Measurements from ENCODE around the gene IFIT5.

The IFIT5 gene

DNA sequence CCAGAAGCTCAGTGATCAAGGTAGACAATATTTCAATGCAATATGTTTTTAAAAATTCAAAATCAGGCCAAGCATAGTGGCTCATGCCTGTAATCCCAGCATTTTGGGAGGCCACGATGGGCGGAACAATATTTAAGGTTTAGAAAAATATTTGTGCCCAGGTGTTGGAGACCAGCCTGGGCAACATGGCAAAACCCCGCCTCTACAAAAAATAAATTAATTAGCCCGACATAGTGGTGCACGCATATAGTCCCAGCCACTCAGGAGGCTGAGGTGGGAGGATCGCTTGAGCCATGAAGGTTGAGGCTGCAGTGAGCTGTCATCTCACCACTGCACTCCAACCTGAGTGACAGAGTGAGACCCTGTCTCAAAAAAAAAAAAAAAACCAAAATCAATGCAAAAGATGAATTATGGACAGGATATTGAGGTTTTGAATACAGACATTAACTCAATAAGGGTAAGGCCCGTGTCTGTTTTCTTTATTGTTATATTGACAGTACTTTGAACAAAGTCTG, 913 bp upstream of the IFIT5 start:
- no peak overlapping the region for H3K27ac ChIP-seq
- TF ChIP-seq, protein P1, sequence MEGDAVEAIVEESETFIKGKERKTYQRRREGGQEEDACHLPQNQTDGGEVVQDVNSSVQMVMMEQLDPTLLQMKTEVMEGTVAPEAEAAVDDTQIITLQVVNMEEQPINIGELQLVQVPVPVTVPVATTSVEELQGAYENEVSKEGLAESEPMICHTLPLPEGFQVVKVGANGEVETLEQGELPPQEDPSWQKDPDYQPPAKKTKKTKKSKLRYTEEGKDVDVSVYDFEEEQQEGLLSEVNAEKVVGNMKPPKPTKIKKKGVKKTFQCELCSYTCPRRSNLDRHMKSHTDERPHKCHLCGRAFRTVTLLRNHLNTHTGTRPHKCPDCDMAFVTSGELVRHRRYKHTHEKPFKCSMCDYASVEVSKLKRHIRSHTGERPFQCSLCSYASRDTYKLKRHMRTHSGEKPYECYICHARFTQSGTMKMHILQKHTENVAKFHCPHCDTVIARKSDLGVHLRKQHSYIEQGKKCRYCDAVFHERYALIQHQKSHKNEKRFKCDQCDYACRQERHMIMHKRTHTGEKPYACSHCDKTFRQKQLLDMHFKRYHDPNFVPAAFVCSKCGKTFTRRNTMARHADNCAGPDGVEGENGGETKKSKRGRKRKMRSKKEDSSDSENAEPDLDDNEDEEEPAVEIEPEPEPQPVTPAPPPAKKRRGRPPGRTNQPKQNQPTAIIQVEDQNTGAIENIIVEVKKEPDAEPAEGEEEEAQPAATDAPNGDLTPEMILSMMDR (conservative IDR thresholded peaks at IDR 0.05): no peak
- TF ChIP-seq ZFX (IDR thresholded peaks at IDR 0.05): no peak

DNA sequence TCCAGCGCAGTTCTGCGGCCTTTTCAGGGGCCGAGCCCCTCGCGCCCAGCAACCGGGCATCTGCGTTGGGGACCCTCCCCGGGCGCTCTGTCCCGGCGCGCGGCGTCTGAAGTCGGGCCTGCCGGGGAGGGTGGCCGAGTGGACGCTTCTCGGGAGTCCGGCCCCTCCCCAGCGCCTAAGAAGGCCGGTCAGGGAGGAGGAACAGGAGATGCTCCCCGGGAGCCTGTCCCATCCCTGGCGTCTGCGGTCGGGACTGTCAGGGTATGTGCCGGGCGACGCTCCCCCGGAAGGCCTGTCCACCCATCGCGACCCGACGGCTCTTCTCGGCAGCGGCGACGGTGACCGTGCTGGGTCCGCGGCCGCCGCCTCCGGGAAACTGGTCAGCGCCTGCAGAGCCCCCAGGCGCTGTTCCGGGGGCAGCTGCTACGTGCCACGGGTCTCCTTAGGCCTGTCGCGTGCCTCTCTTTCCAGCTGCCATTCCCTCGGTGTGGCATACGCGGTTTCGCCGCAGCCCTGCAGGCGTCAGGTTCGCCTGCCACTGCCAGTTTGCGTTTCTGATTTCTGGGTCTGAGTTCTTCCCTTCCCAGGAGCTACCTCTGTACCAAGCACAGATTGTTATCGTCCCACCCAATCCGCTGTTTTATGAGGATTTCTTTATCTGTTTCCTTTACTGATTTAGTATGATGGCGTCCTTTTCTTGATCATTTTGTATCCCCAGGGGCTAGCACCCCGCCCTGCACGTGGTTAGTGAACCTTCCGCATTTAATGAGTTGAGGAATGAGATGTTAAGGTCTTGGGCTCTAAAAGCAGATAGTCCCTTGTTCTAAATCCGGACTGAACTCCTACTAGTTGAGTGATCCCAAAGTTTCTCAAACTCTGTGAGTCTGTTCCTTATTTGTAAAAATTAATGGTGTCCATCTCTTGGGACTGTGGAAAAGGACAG, 782 bp downstream of the IFIT5 start:
- TF ChIP-seq ZFX (IDR thresholded peaks at IDR 0.05): peak; percentile 24; the same call in 1 of the 2 replicates
- TF ChIP-seq, protein P1 (conservative IDR thresholded peaks at IDR 0.05): no peak
- H3K27ac ChIP-seq: peak overlapping the region; percentile 38

GRCh38 chr10:89416465-89416864, 2.1 kb downstream of the IFIT5 start:
- H3K27ac ChIP-seq: no peak overlapping the region
- no peak for TF ChIP-seq ZFX (IDR thresholded peaks at IDR 0.05)
- TF ChIP-seq, protein P1 (conservative IDR thresholded peaks at IDR 0.05): no peak

DNA sequence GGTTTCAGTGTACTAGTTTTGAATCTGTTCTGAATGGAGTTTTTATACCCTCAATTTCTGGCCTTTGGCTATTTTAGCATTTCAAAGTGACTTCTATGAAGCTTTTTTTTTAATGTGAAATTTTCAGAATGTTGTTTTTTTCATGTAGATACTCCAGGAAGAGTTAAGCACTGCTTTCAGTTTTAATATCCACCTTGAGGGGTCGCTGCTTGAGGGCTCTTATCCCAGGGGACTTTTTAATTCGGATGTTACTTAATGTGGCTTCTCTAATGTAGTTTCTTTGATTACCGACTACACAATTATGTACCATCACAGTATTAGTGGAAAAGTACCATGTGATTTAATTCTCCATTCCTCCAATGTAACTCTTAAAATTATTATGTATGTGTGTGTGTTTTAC, 5.2 kb downstream of the IFIT5 start:
- TF ChIP-seq ZFX (IDR thresholded peaks at IDR 0.05): no peak
- TF ChIP-seq, protein P1 (conservative IDR thresholded peaks at IDR 0.05): no peak; the same call in 1 of the 2 replicates
- no peak overlapping the region for H3K27ac ChIP-seq

- H3K27ac ChIP-seq: no peak overlapping the region
- TF ChIP-seq, protein P1 (conservative IDR thresholded peaks at IDR 0.05): no peak
- no peak for TF ChIP-seq ZFX (IDR thresholded peaks at IDR 0.05)
Measured at GRCh38 chr10:89421018-89421476, 6.7 kb downstream of the IFIT5 start.

DNA sequence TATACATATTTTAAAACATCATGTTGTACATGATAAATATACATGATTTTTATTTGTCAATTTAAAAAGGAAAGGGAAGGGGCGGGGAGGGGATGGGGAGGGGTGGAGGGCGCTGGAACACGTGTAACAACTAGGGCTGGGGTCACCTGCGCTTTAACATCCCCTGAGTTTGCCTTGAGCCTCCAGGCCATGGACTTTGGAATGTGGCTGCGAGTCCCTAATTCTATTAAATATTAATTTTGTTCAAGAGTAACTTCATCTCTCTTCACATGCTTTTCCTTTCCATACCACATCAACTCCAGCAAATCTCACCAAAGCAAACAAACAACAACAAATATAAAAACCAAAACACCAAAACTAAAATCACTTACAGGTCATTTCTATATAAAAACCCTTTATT, 10.6 kb downstream of the IFIT5 start:
- no peak overlapping the region for H3K27ac ChIP-seq
- no peak for TF ChIP-seq ZFX (IDR thresholded peaks at IDR 0.05)
- TF ChIP-seq, protein P1 (conservative IDR thresholded peaks at IDR 0.05): no peak

GRCh38 chr10:89426230-89426868, 12.0 kb downstream of the IFIT5 start:
- no peak overlapping the region for H3K27ac ChIP-seq
- no peak for TF ChIP-seq ZFX (IDR thresholded peaks at IDR 0.05)
- TF ChIP-seq, protein P1 (conservative IDR thresholded peaks at IDR 0.05): peak; percentile 86
